OCI-LY1 (cell line): ENCODE measurements around the gene DBN1.

Source experiments
- CTCF ChIP-seq: fragments of 200-600 bp; sonication (generic), shearing (Covaris generic); IDR thresholded peaks from 2 replicates; pipeline ENCODE4 v1.5.1; 2017; ENCODE audit warnings: mild to moderate bottlenecking, antibody characterized with exemption, low read length, moderate library complexity, mixed read lengths
- EZH2 ChIP-seq: fragments of 200-600 bp; sonication (generic), shearing (Covaris generic); IDR thresholded peaks from 2 replicates; pipeline ENCODE4 v1.8.0; 2017; ENCODE audit warnings: borderline replicate concordance, mixed run types, mild to moderate bottlenecking, antibody characterized with exemption, low read length, moderate library complexity, mixed read lengths

DNA sequence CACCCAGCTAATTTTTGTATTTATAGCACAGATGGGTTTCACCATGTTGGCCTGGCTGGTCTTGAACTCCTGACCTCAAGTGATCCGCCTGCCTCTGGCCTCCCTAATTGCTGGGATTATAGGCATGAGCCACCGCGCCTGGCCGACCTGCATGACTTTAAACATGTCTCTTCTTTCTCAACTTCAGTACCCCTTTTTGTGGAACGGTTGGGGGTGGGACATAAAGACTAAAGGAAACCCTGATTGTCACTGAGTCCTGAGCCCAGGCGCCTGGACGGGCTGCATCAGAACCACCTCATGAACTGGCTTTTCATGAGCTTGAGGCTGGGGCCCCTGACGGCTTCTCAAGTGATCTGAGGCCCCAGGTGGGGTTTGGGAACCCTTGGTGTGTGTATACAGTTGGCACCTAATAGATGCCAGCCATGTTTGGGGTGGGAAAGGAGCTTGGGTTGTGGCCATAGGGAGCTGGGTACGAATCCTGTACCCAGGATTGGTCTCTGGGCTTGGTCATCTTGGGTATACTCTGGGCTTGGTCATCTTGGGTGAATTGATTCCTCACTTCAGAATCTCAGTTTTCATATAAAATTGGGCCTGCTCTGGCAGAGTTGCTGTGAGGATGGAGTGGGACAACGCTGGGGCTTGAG, 44.7 kb downstream of the DBN1 start:
- TF ChIP-seq CTCF, result no peak
- TF ChIP-seq EZH2, result no peak
